C4-2B (cell line): ENCODE results near the gene SRPX2.

ENCODE experiments used
- CTCF ChIP-seq: fragments of 450-650 bp; conservative IDR thresholded peaks from 2 replicates; pipeline ENCODE4 v1.5.1; 2017; ENCODE audit warnings: mild to moderate bottlenecking
- ZFX ChIP-seq: fragments of 450-650 bp; IDR thresholded peaks from 2 replicates; pipeline ENCODE4 v1.6.1; 2017

DNA sequence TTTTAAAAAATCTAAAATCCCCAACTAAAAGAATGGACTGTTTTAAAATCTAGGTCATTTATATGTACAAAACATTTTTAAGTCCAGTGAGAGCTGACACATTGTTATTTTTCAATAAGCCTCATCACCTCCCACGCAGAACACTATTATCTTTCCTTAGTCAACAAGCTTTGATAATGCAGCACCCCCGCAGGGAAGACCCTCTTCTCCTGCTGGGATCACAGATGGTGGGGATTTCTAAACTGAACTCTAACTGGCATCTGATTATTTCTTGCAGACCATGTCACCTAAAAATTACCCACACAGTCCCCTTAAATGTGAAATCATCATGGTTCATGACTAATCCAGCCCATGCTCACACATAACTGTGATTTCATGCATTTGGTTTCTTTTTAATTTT, 76.3 kb downstream of the SRPX2 start:
- TF ChIP-seq CTCF (no peak), ZFX (no peak)
